HG03378 (cell line): ENCODE measurements around the gene TRIM14.

Experiments used
- ATAC-seq: cut with Tn5 transposase; IDR thresholded peaks from one replicate; pipeline ENCODE4 v1.9.1; 2021; ENCODE audit warnings: mild to moderate bottlenecking, moderate library complexity; ENCODE audit not compliant: unreplicated experiment

TRIM14 gene

DNA sequence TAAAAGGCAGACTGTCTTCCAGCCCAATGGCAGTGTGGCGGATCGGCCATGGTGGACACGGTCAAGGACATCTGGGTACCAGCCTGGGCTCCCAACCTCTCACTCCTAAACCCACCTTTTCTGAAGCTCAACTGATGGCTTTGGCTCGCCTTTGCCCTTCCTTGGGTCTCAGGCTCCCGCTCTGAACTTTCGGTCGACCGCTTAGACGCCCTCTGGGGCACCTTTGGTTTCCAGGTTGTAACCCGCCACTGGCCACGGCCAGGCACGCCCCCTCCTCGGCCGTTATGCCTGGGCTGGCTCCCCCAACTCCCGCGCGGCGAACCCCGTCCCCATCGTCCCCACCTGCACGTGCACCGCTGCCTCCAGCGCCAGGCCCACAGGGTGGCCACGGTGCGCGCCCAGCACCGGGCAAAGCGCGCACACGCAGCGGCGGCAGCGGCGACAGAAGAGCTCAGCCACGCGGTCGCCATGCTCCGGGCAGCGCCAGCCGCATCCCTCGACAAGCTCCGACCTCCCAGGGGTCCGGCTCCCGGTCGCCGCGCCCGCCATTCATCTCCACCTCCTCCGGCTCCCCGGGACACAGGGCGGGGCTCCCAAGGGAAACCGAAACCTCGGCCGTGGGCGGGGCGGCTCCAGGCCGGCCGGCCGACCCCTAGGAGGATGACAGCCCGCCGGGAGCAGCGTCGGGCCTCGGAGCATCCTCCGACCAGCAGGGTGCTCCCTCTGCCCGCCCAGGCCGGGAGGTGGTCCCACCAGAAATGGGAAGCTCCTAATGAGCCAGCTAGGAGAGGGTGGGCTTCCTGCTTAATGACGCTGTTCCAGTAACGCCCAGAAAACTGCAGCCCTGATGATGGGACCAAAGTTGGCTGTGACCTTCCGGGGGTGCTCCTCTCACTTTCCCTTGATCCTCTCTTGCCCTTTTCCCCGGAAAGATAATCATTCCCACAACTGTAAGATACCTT lies at the start of gene TRIM14:
Gene TRIM14 (minus strand): TSS at position 583 of the 962 bp plus-strand sequence. CDS start 34 bp downstream, at position 549.
- peak; percentile 37 for ATAC-seq

- ATAC-seq = no peak
Measured at GRCh38 chr9:98168153-98168780, 49.2 kb upstream of the TRIM14 start.

DNA sequence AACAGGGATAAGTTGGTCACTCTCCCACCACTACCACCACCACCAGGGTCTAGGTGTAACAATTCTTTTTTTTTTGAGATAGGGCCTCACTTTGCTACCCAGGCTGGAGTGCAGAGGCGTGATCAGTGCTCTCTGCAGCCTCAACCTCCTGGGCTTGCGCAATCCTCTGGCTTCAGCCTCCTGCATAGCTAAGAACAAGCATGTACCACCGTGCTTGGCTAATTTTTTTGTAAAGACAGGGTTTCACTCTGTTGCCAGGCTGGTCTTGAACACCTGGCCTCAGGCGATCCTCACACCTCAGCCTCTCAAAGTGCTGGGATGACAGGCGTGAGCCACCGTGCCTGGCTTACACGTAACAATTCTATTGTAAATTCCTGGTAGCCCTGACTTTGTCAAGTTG lies 45.9 kb upstream of the TRIM14 start:
- no peak for ATAC-seq

DNA sequence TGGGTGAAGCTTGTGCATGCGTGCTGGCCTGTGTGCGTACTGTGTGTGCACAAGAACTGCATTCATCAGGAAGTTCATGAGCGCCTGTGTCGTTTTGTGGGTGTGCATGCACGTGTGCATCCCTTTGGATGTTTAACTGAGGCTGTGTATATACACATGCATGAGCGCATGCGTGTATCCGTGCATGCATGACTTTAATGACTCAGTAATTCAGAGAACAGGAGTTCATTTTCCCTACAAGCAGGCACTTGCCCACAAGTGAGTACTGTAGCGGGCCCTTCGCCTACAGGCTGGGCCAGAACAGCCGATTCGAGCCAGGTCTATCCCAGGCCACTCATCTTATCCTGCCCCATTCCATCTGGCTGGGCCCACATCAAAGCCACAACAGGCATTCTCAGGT lies 43.6 kb upstream of the TRIM14 start:
- ATAC-seq = no peak

GRCh38 chr9:98161851-98162250 lies 42.8 kb upstream of the TRIM14 start:
- ATAC-seq = no peak

GRCh38 chr9:98159790-98160189 lies 40.8 kb upstream of the TRIM14 start:
- no peak for ATAC-seq

DNA sequence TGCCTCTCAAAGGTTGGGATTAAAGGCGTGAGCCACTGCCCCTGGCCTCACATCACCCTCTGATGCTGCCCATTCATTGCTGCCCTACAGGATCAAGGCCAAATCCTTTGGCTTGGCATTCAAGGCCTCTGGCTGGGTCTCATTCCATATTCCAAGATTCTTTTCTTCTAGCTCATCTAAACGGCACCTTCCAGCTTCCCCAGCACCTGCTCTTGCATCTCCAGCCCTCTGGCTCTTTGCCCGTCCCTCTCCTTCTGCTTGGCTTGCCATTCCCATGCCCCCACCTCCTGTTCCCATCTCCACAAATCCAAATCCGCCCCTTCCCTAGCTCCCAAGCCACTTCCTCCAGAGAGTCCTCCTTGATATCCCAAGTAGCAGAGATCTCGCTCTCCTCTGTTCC lies 40.3 kb upstream of the TRIM14 start:
- no peak for ATAC-seq

DNA sequence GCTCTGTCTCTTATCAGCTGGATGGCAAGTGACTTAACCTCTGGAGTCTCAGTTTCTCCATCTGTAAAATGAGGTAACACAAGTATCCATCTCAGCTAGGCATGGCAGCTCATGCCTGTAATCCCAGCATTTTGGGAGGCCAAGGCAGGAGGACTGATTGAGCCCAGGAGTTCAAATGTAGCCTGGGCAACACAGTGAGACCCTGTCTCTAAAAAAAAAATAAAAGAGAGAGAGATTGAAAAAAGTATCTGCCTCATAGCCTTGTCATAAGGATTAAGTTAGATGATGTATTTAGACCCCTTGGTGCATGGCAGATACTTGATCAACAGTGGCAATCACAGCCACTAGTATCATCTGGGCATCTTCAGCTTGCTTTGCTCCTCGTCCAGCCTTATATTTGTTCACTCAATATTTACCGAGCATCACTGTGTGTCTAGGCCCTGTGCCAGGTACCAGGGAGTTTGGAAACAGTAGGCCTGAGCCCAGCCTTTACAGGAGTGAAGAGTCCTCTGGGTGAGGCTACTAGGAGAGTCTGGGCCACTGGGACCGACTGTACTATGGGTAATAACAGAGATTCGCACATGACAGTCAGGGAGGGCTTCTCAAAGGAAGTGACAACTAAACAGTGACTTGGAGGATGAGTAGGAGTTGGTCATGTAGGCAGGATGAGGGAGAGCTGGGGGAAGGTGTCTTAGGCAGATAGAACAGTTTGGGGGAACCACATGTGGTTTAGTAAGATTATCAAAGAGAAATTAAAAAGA lies 39.2 kb upstream of the TRIM14 start:
- ATAC-seq = no peak

DNA sequence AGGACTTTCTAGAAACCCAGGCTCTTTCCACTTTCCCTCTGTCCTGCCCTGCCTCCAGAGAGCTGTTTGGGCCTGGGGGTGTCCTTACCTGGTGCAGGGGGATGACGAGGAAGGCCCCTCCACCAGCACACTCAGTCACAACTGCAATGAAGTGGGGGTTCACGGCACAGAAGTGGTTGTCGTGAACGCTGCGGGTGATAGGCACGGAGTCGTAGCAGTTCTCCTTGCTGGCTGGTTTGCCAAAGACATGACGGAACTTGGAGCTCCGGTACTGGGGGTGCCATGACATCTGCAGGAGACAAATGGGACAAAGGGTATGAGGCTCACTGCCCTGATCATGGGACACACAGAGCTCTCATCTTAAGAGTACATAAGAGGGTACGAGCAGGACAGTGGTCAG lies 38.4 kb upstream of the TRIM14 start:
- no peak for ATAC-seq

GRCh38 chr9:98154678-98155077 lies 35.7 kb upstream of the TRIM14 start:
- ATAC-seq = no peak

DNA sequence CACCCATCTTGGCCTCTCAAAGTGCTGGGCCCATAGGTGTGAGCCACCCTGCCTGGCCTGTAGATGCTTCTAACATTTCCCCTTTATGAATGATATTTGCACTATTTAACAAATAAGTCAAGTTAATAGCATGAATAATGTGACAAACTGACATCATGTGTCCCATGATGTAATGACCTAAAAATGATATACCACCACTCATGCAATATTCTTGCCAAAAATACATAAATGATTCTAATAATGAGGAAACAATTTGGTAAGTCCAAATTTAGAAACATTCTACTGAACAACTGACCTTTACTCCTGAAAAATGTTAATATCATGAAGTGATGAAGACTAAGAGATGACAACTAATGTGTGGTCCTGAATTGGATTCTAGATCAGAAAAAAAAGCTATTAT lies 33.5 kb upstream of the TRIM14 start:
- no peak for ATAC-seq

GRCh38 chr9:98150721-98151120 lies 31.7 kb upstream of the TRIM14 start:
- ATAC-seq = no peak

- ATAC-seq = no peak
Measured at GRCh38 chr9:98150164-98150563, 31.1 kb upstream of the TRIM14 start.

GRCh38 chr9:98149422-98149821 lies 30.4 kb upstream of the TRIM14 start:
- ATAC-seq = no peak

- no peak for ATAC-seq
Measured at GRCh38 chr9:98148486-98148885, 29.5 kb upstream of the TRIM14 start.

DNA sequence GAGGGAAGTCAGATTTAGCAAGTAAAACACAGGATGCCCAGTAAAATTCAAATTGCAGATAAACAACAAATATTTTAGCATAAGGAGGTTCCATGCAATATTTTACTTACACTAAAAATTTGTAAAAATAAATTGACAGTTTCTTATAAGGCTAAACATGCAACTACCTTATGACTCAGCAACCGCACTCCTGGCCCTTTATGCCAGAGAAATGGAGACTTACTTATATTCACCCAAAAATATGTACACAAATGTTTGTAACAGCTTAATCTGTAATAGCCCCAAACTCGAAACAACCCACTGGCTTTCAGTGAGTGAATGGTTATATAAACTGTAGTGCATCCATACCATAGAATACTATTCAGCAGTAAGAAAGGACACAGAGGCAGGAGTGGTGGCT lies 28.6 kb upstream of the TRIM14 start:
- no peak for ATAC-seq

- ATAC-seq = peak; percentile 68
Measured at GRCh38 chr9:98146101-98146991, 27.3 kb upstream of the TRIM14 start.

DNA sequence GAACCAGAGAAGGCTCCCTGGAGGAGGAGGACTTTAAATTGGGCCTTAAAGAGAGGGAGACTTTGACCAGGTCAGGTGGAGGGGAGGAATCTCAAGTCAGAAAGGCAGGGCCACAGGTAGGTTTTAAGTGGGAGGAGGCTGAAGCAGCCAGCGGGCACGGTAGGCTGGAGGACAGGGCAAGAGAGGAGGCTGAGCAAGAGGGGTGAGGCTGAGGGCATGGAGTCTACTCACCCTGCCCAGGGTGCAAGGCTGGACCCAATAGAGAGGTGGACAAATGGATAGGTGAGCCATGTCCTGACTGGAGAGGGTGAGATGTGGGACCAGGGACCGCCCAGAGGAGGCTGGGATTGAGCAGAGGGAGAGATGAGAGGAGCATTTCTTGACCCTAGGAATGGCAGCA lies 25.6 kb upstream of the TRIM14 start:
- no peak for ATAC-seq

DNA sequence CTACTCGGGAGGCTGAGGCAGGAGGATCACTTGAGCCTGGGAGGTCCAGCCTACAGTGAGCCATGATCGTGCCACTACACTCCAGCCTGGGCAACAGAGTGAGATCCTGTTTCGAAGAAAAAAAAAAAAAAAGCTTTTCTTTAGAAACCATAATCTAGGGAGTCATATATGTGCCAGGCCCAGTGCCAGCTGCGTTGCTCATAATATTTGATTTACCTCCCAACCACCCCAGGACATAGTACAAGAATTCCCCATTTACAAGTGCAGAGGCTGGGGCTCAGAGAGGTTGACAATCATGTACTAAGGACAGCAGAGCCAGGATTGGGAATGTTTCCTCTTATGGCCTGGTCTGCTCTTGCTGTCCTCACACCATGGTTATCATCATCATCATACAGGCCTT lies 25.1 kb upstream of the TRIM14 start:
- ATAC-seq = no peak

DNA sequence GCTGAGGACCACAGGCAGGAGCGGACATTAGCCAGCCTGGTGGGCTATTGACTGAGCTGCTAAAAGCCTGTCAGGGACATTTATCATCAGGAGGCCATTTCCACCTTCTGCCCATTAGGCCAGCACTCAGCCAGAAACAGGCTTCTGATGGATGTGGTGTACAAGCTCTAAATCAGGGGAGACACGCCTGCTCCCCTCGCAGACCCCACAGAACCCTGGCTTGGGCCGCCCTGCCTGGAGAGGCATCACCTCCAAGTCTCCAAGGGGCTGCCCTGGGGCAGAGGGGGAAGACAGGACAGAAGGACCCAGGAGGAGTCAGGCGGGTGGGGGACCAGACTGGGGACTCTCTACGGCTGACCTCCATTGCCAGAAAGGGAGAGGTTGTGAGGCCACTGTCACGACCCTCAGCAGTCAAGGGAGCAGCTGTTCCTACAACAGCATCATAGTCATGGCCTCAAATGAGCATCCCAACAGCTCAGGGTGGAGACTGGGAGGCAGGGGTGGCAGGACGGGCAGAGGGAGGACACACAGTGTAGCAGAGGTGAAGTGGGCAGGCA lies 24.0 kb upstream of the TRIM14 start:
- ATAC-seq = no peak
